Naive thymus-derived CD4-positive, alpha-beta T cell (primary cell): ENCODE measurements around the gene PDCD2L. TPM values are rescaled to one million over a fixed set of nuclear protein-coding genes. Genes with fewer than 3 reads are reported as not detected.

Source experiments
- ATAC-seq: fragments of 150-1000 bp; cut with Tn5 transposase; 2 replicates; pipeline ENCODE4 v1.10.0; 2021; ENCODE audit warnings: mild to moderate bottlenecking, moderate library complexity
- CTCF ChIA-PET: fragments of 350-600 bp; sonication (Branson Sonifier 250); formaldehyde crosslinking; loops from one replicate; lab custom pipeline; 2021; ENCODE audit warnings: antibody characterized with exemption; lab: Charles Lee
- POLR2A ChIA-PET: fragments of 350-600 bp; sonication (Branson Sonifier 250); formaldehyde crosslinking; loops from one replicate; lab custom pipeline; 2021; ENCODE audit warnings: antibody characterized with exemption, inconsistent platforms; lab: Charles Lee
- DNase-seq, 9 donors: peaks; one replicate each; pipeline versions ENCODE4 v3.0.0 to v3.0.0-alpha.2; 2020 to 2022; ENCODE audit warnings: mixed read lengths in 1 of 9
- H3K27ac ChIP-seq: one replicate; pipeline ENCODE4 v1.7.0; 2013; ENCODE audit warnings: mild to moderate bottlenecking, low read depth, low read length, moderate library complexity
- H3K27me3 ChIP-seq, 2 donors: one replicate each; pipeline ENCODE4 v1.7.0; 2013; ENCODE audit warnings: low read length in 2 of 2, mild to moderate bottlenecking in 2 of 2, moderate library complexity in 2 of 2; ENCODE audit not compliant: control insufficient read depth in 2 of 2, insufficient read depth in 2 of 2
- H3K36me3 ChIP-seq, 3 experiments: 1 replicate in 2 of 3; 2 replicates in 1 of 3; pipeline ENCODE4 v1.7.0; 2013; ENCODE audit warnings: low read length in 3 of 3, mild to moderate bottlenecking in 3 of 3, moderate library complexity in 1 of 3; ENCODE audit not compliant: insufficient read depth in 3 of 3, control insufficient read depth in 2 of 3
- H3K4me1 ChIP-seq, 2 donors: one replicate each; pipeline ENCODE4 v1.7.0; 2013; ENCODE audit warnings: low read length in 2 of 2, mild to moderate bottlenecking in 2 of 2, moderate library complexity in 1 of 2; ENCODE audit not compliant: control insufficient read depth in 2 of 2, insufficient read depth in 2 of 2
- H3K4me3 ChIP-seq: 2 replicates; pipeline ENCODE4 v1.7.0; 2013; ENCODE audit warnings: mild to moderate bottlenecking, low read length
- H3K9me3 ChIP-seq, 3 experiments: 1 replicate in 2 of 3; 2 replicates in 1 of 3; pipeline ENCODE4 v1.7.0; 2013; ENCODE audit warnings: low read length in 3 of 3; ENCODE audit not compliant: control insufficient read depth in 2 of 3
- H3K27ac Mint-ChIP-seq, 9 donors: one replicate each; pipeline ENCODE4 v1.8.0; 2020 to 2022; ENCODE audit warnings: mixed read lengths in 9 of 9, mild to moderate bottlenecking in 8 of 9, moderate library complexity in 5 of 9, inconsistent platforms in 2 of 9
- H3K27me3 Mint-ChIP-seq, 5 donors: one replicate each; pipeline ENCODE4 v1.8.0; 2021 to 2022; ENCODE audit warnings: mixed read lengths in 5 of 5, mild to moderate bottlenecking in 1 of 5
- H3K36me3 Mint-ChIP-seq, 5 donors: one replicate each; pipeline ENCODE4 v1.8.0; 2020 to 2022; ENCODE audit warnings: mixed read lengths in 5 of 5, mild to moderate bottlenecking in 3 of 5, inconsistent platforms in 1 of 5
- H3K4me1 Mint-ChIP-seq, 7 donors: one replicate each; pipeline ENCODE4 v1.8.0; 2020 to 2022; ENCODE audit warnings: mixed read lengths in 7 of 7, mild to moderate bottlenecking in 3 of 7, inconsistent platforms in 1 of 7
- H3K4me3 Mint-ChIP-seq, 10 donors: one replicate each; pipeline ENCODE4 v1.8.0; 2020 to 2022; ENCODE audit warnings: mild to moderate bottlenecking in 10 of 10, mixed read lengths in 10 of 10, moderate library complexity in 6 of 10, inconsistent platforms in 2 of 10
- H3K9me3 Mint-ChIP-seq, 11 donors: one replicate each; pipeline ENCODE4 v1.8.0; 2020 to 2022; ENCODE audit warnings: mixed read lengths in 11 of 11, mild to moderate bottlenecking in 4 of 11, inconsistent platforms in 1 of 11, moderate library complexity in 1 of 11
- intact Hi-C, 2 donors: fragments of 100-400 bp; cut with micrococcal nuclease; formaldehyde crosslinking; loops; one replicate each; pipeline ENCODE4 v1.15.1; 2023
- polyA plus RNA-seq, 2 donors: library from polyadenylated mRNA; unstranded; fragments of 300-500 nt; fragmentation: Illumina TruSeq; gene quantifications; one replicate each; pipeline ENCODE4 v1.2.3, GENCODE V29; 2021
- total RNA-seq, 6 experiments: library from RNA in 5 of 6; stranded (reverse) in 5 of 6; gene quantifications; 1 replicate in 5 of 6; 2 replicates in 1 of 6; pipeline ENCODE4 v1.2.3 and lab custom pipeline; 2021 to 2026

Gene PDCD2L
- total and polyA plus RNA-seq, 7 experiments from 2014 or later, result 4.9 to 23.3 (median 14.4) TPM

- H3K36me3 ChIP-seq, result peaks cover 0 to 37% (median 0%) of the 10 kb centered on the region in 3 experiments
- no peaks in the 10 kb centered on the region for H3K9me3 ChIP-seq
- peaks cover under 1 to 23% (median 14%) of the 10 kb centered on the region in 7 donors for H3K4me1 Mint-ChIP-seq
- no peak overlapping the region for H3K27ac ChIP-seq
- peaks cover 0 to 26% (median 9%) of the 10 kb centered on the region in 5 donors for H3K36me3 Mint-ChIP-seq
- DNase-seq (no peak), ATAC-seq (no peak)
- no peak overlapping the region for H3K4me3 Mint-ChIP-seq
- intact Hi-C loops, result no loop called here
- CTCF ChIA-PET, result no interaction called here
- H3K4me3 ChIP-seq, result no peak overlapping the region
- H3K9me3 Mint-ChIP-seq, result no peaks in the 10 kb centered on the region
- H3K27me3 Mint-ChIP-seq, result no peaks in the 10 kb centered on the region
- H3K27ac Mint-ChIP-seq, result peak overlapping the region in 1 of 9 donors; percentile 31
- no peaks in the 10 kb centered on the region for H3K27me3 ChIP-seq
- POLR2A ChIA-PET, result no interaction called here
- H3K4me1 ChIP-seq, result peaks cover 0 to 4% of the 10 kb centered on the region in 2 donors
These were observed 2.1 kb upstream of the PDCD2L start for GRCh38 chr19:34402074-34402600.

- ATAC-seq (peak; percentile 11), DNase-seq (no peak)
- POLR2A ChIA-PET, result interaction anchor here (0.9 to 1.0 kb wide), 2 partner anchors 24 to 231 kb away, joined by 3 to 4 read pairs; partner anchors contain the start of gene LSM14A
- peak overlapping the region; percentile 81 for H3K27ac ChIP-seq
- H3K4me1 Mint-ChIP-seq, result peaks cover 7 to 36% (median 18%) of the 10 kb centered on the region in 7 donors
- no peaks in the 10 kb centered on the region for H3K27me3 ChIP-seq
- H3K36me3 ChIP-seq, result peaks cover 0 to 26% (median 0%) of the 10 kb centered on the region in 3 experiments
- H3K4me3 ChIP-seq, result peak overlapping the region; percentile 97
- intact Hi-C loops, result loop anchor here (1.0 kb wide), 4 partner anchors 25 to 53 kb away; partner anchors contain the start of genes UBA2 (in 2 of the 2) and GPI (in 1 of the 2)
- H3K4me3 Mint-ChIP-seq, result peak overlapping the region; percentile 83 to 96 (median 92)
- H3K27me3 Mint-ChIP-seq, result no peaks in the 10 kb centered on the region
- H3K36me3 Mint-ChIP-seq, result peaks cover under 1 to 20% (median 11%) of the 10 kb centered on the region in 5 donors
- no peaks in the 10 kb centered on the region for H3K9me3 Mint-ChIP-seq
- CTCF ChIA-PET, result no interaction called here
- H3K4me1 ChIP-seq, result peaks cover 0 to 4% of the 10 kb centered on the region in 2 donors
- H3K9me3 ChIP-seq, result no peaks in the 10 kb centered on the region
- peak overlapping the region; percentile 46 to 92 (median 88) for H3K27ac Mint-ChIP-seq
These were observed 453 bp upstream of the PDCD2L start for GRCh38 chr19:34403784-34404108.

GRCh38 chr19:34405892-34406660, 1.9 kb downstream of the PDCD2L start:
- Histone ChIP-seq H3K27me3 (no peaks in the 10 kb centered on the region), H3K27ac (no peak overlapping the region), H3K9me3 (no peaks in the 10 kb centered on the region), H3K4me3 (no peak overlapping the region), H3K4me1 (peaks cover 0 to 4% of the 10 kb centered on the region in 2 donors), H3K36me3 (peaks cover 0 to 22% (median 0%) of the 10 kb centered on the region in 3 experiments)
- Mint-ChIP-seq H3K36me3 (peaks cover 8 to 16% (median 13%) of the 10 kb centered on the region in 5 donors), H3K27ac (no peak overlapping the region), H3K27me3 (no peaks in the 10 kb centered on the region), H3K9me3 (no peaks in the 10 kb centered on the region), H3K4me3 (peak overlapping the region in 8 of 10 donors; percentile 29 to 96 (median 42)), H3K4me1 (peaks cover 15 to 45% (median 23%) of the 10 kb centered on the region in 7 donors)
- ChIA-PET POLR2A (no interaction called here), CTCF (no interaction called here)
- DNase-seq (no peak), ATAC-seq (no peak)
- intact Hi-C loops, result no loop called here

- DNase-seq (no peak), ATAC-seq (no peak)
- CTCF ChIA-PET, result no interaction called here
- H3K4me3 Mint-ChIP-seq, result no peak overlapping the region
- POLR2A ChIA-PET, result no interaction called here
- H3K36me3 Mint-ChIP-seq, result peaks cover 6 to 16% (median 13%) of the 10 kb centered on the region in 5 donors
- Histone ChIP-seq H3K4me1 (peaks cover 0 to 4% of the 10 kb centered on the region in 2 donors), H3K9me3 (no peaks in the 10 kb centered on the region), H3K4me3 (no peak overlapping the region), H3K27me3 (no peaks in the 10 kb centered on the region), H3K36me3 (peaks cover 0 to 30% (median 0%) of the 10 kb centered on the region in 3 experiments), H3K27ac (no peak overlapping the region)
- H3K27me3 Mint-ChIP-seq, result no peaks in the 10 kb centered on the region
- H3K4me1 Mint-ChIP-seq, result peaks cover 14 to 45% (median 23%) of the 10 kb centered on the region in 7 donors
- intact Hi-C loops, result no loop called here
- no peaks in the 10 kb centered on the region for H3K9me3 Mint-ChIP-seq
- peak overlapping the region in 1 of 9 donors; percentile 62 for H3K27ac Mint-ChIP-seq
These were observed 4.2 kb downstream of the PDCD2L start for GRCh38 chr19:34408411-34408810.

- Histone ChIP-seq H3K27ac (no peak overlapping the region), H3K36me3 (peaks cover 0 to 32% (median 0%) of the 10 kb centered on the region in 3 experiments), H3K4me3 (no peak overlapping the region), H3K4me1 (no peaks in the 10 kb centered on the region), H3K9me3 (no peaks in the 10 kb centered on the region), H3K27me3 (no peaks in the 10 kb centered on the region)
- DNase-seq, result no peak
- ChIA-PET POLR2A (interaction anchor here (1.6 kb wide), 1 partner anchor 19 kb away, joined by 5 read pairs; the partner anchor contains the start of gene UBA2), CTCF (interaction anchor here (1.2 kb wide), 1 partner anchor 21 kb away, joined by 3 read pairs; no protein-coding TSS in a partner anchor)
- Mint-ChIP-seq H3K4me3 (no peak overlapping the region), H3K36me3 (peaks cover 6 to 21% (median 13%) of the 10 kb centered on the region in 5 donors), H3K9me3 (no peaks in the 10 kb centered on the region), H3K4me1 (peaks cover 7 to 36% (median 23%) of the 10 kb centered on the region in 7 donors), H3K27me3 (no peaks in the 10 kb centered on the region), H3K27ac (peak overlapping the region in 3 of 9 donors; percentile 19 to 62 (median 46))
- intact Hi-C loops, result no loop called here
- ATAC-seq, result no peak
These were observed 5.3 kb downstream of the PDCD2L start for GRCh38 chr19:34409189-34410164.

GRCh38 chr19:34411216-34411615, 7.0 kb downstream of the PDCD2L start:
- H3K4me1 Mint-ChIP-seq, result peaks cover 5 to 27% (median 18%) of the 10 kb centered on the region in 7 donors
- peaks cover 0 to 44% (median 0%) of the 10 kb centered on the region in 3 experiments for H3K36me3 ChIP-seq

More at GRCh38 chr19:34411216-34411615, 7.0 kb downstream of the PDCD2L start:
- ATAC-seq, result no peak
- Histone ChIP-seq H3K9me3 (no peaks in the 10 kb centered on the region), H3K4me3 (no peak overlapping the region), H3K27me3 (no peaks in the 10 kb centered on the region), H3K27ac (no peak overlapping the region), H3K4me1 (no peaks in the 10 kb centered on the region)
- DNase-seq, result no peak
- H3K27me3 Mint-ChIP-seq, result no peaks in the 10 kb centered on the region
- H3K27ac Mint-ChIP-seq, result no peak overlapping the region
- no peak overlapping the region for H3K4me3 Mint-ChIP-seq
- H3K9me3 Mint-ChIP-seq, result no peaks in the 10 kb centered on the region
- CTCF ChIA-PET, result no interaction called here
- POLR2A ChIA-PET, result interaction anchor here (0.9 kb wide), 1 partner anchor 19 kb away, joined by 3 read pairs; no protein-coding TSS in a partner anchor
- H3K36me3 Mint-ChIP-seq, result peaks cover 5 to 25% (median 16%) of the 10 kb centered on the region in 5 donors
- intact Hi-C loops, result no loop called here
